SIG-M5 treated with dmso at 0.1 percent for 504 hours (cell line): ENCODE results near the gene MANEA.
"Not testable (repeated sequence)": the region's sequence is repeated elsewhere in the genome, so short reads cannot be mapped to it uniquely, and the experiment has no call there.

ENCODE experiments used
- DNase-seq: peaks from one replicate; lab custom pipeline; 2025; ENCODE audit not compliant: unreplicated experiment; lab: John Stamatoyannopoulos, UW

MANEA gene

DNA sequence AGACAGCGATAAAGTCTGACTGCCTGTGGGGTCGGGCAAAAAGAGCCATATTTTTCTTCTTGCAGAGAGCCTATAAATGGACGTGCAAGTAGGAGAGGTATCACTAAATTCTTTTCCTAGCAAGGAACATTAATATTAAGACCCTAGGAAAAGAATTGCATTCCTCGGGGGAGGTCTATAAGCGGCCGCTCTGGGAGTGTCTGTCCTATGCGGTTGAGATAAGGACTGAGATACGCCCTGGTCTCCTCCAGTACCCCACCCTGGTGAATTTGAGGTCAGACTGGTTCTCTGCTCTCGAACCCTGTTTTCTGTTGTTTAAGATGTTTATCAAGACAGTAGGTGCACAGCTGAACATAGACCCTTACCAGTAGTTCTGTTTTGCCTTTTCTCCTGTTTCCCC lies 6.9 kb downstream of the MANEA start:
- not testable (repeated sequence) for DNase-seq

DNA sequence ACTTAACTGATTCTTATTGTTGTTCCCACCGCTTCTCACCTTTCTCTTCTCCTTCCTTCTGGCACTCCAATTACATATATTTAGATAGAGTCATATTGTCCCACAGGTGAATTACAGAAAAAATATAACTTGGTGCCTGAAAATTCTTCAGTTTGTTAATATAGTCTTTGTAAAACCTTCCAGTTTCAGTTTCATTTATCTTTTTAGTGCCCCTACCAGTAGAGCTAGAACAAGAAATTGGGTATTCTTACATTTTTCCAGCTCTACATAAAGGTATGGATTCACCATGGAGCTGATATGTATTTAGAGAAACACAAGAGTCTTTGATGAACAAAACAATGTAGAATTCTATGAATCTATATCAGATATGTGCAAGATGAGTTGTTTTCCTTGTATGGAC lies 10.7 kb downstream of the MANEA start:
- no peak for DNase-seq

DNA sequence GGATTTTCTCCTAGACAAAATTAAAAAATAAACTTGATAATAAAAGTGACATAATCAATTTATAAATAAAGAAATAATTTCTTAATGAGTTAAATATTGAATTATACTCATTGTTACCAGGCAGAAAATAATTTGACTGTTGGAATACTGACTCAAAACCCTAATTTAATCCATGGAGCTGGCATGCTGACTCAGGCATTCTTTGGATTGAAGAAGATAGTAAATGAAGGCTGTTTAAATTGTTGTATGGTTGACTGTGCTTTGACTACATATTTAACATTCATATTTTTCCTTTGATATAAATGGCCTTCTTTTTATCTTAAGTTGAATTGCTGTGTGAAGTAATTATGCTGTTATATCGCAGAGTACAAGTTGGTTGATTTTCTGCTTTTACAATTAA lies 11.7 kb downstream of the MANEA start:
- DNase-seq, result no peak

DNA sequence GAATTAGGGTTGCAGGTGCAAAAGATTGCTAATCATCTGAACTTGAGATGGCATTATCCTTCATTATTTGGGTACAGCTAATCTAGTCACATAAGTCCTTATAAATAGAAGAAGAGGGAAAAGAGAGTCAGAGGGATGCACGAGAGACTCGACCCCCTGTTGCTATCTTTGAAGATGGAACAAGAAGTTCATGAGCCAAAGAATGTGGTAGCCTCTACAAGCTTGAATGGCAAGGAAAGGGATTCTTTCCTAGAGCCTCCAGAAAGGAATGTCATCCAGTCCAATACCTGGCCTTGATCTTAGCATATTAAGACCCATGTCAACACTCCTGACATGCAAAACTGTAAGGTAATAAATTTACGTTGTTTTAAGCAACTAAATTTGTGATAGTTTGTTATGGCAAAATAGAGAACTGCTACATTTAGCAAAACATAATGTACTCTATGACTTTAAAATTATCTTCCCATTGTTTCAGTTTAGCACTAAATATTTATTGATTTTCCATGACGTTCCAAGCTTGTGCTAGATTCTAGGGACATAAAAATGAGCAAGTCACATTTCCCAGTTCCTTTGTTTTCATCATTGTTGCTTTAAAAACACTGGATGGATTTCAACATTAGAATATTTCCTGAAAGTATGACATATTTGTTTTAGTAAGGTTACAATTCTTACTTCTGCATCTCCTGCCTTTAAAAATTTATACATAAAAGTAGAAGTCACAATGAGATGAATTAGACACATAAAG lies 12.7 kb downstream of the MANEA start:
- no peak for DNase-seq

DNA sequence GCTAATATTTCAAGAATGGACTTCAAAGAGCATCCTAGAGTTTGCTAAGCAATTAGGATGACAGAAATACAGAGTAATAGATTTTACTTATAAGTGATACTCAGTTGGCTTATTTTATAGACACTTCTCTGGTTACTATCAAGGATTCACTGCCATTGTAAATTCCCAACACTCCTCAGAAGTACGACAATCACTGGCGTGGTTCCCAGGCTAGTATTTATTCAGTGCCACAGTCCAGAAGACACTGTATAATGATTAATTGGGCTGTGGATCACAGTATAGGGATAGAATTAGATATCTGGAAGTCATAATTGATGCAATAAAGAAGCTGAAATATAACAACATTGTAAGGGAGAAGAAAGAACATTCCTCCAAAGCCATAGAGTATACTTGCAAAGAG lies 15.7 kb downstream of the MANEA start:
- no peak for DNase-seq

DNA sequence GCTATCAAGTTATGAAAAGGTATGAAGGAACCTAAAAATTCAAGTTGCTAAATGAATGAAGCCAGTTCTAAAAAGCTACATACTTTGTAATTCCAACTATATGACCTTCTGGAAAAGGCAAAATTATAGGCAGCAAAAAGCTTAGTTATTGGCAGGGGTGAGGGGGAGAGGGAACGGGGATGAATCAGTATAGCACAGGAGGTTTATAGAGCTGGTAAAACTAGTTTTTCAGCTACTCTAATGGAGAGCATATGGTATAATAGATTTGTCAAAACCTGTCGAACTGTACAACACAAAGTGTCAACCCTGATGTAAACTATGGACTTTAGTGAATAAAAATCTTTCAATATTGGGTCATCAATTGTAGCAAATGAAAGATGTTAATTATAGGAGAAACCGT lies 18.7 kb downstream of the MANEA start:
- DNase-seq, result no peak

DNA sequence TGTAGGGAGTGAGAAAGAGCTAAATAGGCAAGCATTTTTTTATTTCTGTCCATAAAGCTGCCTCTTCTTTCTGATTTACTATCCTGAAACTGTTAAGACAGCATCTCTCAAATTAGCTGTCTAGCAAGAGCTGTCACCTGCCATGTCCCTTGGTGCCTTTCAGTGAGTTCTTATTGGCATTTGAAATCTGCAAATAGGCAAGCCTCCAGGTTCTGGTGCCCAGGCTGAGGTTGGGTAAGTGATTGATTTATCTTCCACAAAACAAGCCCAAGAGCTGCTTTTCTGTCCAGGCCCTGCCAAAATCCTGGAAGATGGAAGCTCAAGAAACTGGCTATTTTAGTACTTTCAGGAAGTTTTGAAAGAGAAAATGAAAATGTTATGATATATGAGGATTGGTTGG lies 22.4 kb downstream of the MANEA start:
- DNase-seq, result no peak

DNA sequence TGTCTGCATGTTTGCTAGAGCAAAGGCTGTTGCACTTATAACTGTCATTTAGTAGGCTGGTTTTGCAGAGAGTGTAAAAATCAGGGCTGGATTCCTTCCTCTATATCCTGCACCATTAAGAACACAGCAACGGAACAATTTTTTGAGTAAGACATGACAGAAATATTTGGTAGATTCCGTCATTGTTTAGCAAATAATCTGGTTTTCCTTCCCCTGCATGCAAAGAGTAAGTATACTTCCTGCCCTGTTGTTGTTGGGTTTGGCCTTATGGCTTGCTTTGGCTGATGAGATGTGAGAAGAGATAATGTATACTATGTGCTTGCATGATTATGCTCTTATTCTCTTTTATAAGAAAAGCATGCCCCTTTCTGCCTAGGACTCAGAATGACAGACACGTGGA lies 23.8 kb downstream of the MANEA start:
- DNase-seq, result no peak

DNA sequence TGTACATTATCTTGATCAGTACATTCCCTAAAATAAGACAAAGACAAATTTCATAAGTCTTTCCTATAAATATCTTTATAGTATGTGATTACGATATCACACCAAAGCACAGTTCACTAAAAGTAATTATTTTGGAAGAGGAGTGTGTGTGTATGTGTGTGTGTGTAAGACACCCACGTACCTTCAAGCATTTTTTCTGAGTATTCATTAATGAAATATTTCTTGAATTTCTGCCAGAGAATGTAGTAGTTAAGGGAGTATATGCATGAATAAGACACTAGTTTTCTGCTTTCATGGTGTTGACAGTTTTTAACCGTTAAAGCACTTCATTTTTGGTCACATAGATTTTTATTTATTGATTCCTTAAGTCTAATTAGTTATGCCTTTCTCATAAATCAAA lies 36.8 kb downstream of the MANEA start:
- no peak for DNase-seq

DNA sequence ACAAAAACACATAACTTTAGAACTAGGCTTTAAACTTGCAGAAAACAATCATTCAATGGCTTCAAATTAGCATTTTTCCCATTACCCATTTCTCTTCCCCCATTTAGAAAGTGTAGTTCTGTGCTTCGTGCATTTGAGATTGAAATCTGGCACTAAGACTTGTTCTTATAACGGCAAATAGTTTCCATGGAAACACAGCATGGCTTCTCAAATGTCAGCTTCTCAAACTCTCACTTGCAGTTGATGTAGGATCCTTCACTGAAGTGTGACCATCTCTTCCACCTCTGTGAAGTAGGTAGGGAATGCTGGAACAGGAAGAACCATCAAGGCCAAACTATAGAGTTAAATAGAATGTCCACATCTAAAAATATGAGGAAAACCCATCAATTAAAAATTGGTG lies 52.2 kb downstream of the MANEA start:
- no peak for DNase-seq

DNA sequence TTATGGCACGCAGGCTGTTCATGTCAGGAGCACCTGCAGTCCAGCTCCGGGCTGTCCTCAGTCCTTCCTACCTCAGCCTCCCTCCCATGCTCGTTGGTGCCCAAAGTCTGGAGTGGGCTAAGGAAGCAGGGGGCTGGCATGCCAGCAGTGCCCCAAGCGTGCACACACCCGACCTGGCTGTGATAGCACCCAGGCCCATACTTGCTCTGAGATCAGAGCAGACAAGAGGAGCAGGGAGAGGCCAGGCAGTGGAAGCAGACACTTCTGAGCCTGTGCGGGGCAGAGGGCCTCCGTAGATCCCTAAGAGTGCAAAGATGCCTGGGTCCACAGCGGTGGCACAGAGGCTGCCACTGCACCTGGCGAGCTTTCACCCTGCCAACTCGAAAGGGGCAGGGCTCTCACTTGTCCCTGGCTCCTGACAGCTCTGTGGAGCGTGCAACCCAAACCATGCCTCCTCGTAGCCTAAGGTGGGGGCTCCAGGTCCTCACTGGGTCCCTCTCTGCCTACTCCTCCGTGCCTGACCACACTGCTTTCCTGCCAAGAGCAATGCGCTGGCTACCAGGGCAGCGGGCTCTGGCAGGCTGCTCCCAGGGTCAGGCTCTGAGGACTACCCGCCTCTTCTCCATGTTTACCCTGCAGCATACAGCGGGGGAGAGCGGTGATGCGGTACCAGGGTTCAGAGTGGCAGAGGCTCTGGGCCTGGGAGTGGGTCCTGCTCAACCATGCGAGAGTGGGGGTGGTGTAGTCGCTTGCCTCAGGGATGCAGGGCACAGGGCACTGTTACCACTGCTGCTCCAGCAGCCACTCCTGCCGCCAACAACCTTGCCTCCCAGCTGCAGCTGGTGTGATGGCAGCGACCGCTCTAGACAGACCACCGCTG lies 59.5 kb downstream of the MANEA start:
- no peak for DNase-seq

DNA sequence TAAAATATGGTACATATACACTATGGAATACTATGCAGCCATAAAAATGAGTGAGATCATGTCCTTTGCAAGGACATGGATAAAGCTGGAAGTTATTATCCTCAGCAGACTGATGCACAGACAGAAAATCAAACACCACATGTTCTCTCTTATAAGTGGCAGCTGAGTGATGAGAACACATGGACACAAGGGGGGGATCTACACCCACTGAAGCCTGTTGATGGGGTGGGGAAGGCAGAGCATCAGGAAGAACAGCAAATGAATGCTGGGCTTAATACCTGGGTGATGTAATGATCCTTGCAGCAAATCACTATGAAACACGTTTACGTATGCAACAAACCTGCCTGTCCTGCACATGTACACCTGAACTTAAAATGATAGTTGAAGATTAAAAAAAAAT lies 71.3 kb downstream of the MANEA start:
- no peak for DNase-seq

DNA sequence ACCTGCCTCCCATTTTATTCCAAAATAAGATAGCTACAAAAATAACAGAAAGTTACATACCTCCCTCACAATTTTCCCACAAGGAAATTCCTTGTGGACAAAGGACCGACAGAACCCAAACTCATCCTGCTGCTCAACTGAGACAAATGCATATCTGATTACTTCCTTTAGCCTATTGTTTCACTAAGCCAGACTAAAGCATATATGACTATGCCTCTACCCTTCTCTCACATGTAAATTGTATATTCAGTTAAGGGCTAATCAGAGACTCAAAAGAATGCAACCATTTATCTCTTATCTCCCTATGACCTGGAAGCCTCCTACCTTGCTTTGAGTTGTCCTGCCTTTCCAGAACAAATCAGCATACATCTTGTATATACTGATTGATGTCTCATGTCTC lies 72.1 kb downstream of the MANEA start:
- no peak for DNase-seq

DNA sequence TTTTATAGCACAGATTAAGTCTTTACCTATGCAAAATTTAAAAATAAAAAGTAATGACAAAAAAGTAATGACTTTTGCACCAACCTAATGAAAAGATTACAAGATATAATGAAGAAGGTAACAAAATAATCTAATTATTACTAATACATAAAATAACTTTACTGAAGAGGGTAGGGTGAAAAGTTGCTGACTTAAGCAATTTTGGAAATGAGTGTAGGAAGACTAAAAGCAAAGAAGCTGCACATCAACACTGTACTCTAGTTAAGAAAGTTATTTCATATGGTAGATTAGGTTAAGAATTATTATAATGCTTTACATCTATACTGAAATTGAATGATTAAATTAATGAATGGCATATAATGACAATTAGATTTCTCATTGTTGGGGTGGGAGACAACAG lies 76.8 kb downstream of the MANEA start:
- no peak for DNase-seq

DNA sequence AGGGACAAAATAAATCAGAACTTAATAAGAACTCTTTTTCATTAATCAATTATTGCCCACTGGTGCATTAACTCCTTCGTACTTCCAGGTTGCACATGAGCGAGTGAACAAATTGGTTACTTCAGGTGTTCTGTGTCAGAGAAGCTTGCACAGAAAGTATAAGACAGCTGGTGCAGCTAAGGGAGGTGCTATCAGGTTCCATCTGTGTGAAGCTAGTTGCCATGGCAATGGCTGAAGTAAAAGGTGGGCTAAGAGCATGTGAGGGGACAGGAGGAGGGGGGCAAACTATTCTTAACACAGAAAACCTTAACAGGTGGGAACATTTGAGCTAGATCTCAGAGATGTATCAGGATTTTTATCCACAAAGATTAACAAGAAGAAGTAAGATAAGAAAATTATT lies 81.6 kb downstream of the MANEA start:
- DNase-seq, result no peak
